AG20443 (cell line): Measurements from ENCODE around the gene ZNF672.
"Not testable (repeated sequence)": the region's sequence is repeated elsewhere in the genome, so short reads cannot be mapped to it uniquely, and the experiment has no call there.

Source experiments
- DNase-seq: peaks from one replicate; pipeline ENCODE4 v3.0.0; 2012; ENCODE audit warnings: low spot score, mixed read lengths

Gene ZNF672

GRCh38 chr1:248889914-248890243 lies 51.9 kb downstream of the ZNF672 start:
- DNase-seq, result not testable (repeated sequence)

- DNase-seq, result no peak
Observed at GRCh38 chr1:248890549-248891498, 52.8 kb downstream of the ZNF672 start.

GRCh38 chr1:248891758-248892157 lies 53.7 kb downstream of the ZNF672 start:
- no peak for DNase-seq

- no peak for DNase-seq
Observed at GRCh38 chr1:248892590-248892989, 54.6 kb downstream of the ZNF672 start.

GRCh38 chr1:248894837-248895236 lies 56.8 kb downstream of the ZNF672 start:
- no peak for DNase-seq

GRCh38 chr1:248897412-248898337 lies 59.7 kb downstream of the ZNF672 start:
- DNase-seq, result no peak
